ENCODE data around the gene DAB2IP. TPM values are rescaled to one million over a fixed set of nuclear protein-coding genes. Genes with fewer than 3 reads are reported as not detected.
"Not testable (repeated sequence)": the region's sequence is repeated elsewhere in the genome, so short reads cannot be mapped to it uniquely, and the experiment has no call there.

DAB2IP gene
- under 1 TPM; 0.18 to 0.33 TPM for total RNA-seq

GRCh38 chr9:121651295-121652020 lies at the start of gene DAB2IP:
TSS of gene DAB2IP (plus strand) at chr9:121651634. CDS start at chr9:121651776, 142 bp downstream.
- peak; percentile 22 for DNase-seq
- peaks cover 14% of the 10 kb centered on the region for H3K4me1 Mint-ChIP-seq
- no peaks in the 10 kb centered on the region for H3K9me3 Mint-ChIP-seq
- H3K4me3 Mint-ChIP-seq, result peak within 1 kb of the TSS; percentile 55
- H3K27ac Mint-ChIP-seq, result no peak within 1 kb of the TSS
- peaks cover 61% of the 10 kb centered on the region for H3K27me3 Mint-ChIP-seq
- H3K36me3 Mint-ChIP-seq, result no peaks in the 10 kb centered on the region

GRCh38 chr9:121603028-121603427 lies 48.4 kb upstream of the DAB2IP start:
- Mint-ChIP-seq H3K36me3 (no peaks in the 10 kb centered on the region), H3K27ac (no peak overlapping the region), H3K4me1 (peaks cover 3% of the 10 kb centered on the region), H3K27me3 (peaks cover 76% of the 10 kb centered on the region), H3K4me3 (no peak overlapping the region), H3K9me3 (no peaks in the 10 kb centered on the region)
- DNase-seq, result no peak

DNA sequence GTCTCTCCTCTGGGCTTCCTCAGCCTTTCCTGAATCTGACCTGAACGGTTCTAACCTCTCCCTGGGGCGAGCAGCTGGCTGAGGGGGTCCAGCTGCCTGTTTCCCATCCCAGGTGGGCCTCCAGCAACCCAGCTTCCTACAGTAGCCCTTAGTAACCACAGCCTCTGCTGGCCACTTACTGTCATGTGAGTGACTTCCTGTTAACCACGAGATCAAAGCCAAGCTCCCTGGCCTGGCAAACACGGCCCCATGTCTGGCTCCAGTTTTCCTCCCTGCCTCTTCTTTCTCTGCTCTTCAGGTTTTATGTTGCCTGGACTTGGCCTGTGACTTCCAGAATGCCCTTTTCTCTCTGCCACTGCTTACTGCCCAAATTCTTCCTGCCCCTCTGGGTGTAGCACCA lies 47.2 kb upstream of the DAB2IP start:
- DNase-seq, result no peak
- Mint-ChIP-seq H3K27me3 (peaks cover 77% of the 10 kb centered on the region), H3K27ac (no peak overlapping the region), H3K4me3 (no peak overlapping the region), H3K36me3 (no peaks in the 10 kb centered on the region), H3K9me3 (no peaks in the 10 kb centered on the region), H3K4me1 (peaks cover 3% of the 10 kb centered on the region)

DNA sequence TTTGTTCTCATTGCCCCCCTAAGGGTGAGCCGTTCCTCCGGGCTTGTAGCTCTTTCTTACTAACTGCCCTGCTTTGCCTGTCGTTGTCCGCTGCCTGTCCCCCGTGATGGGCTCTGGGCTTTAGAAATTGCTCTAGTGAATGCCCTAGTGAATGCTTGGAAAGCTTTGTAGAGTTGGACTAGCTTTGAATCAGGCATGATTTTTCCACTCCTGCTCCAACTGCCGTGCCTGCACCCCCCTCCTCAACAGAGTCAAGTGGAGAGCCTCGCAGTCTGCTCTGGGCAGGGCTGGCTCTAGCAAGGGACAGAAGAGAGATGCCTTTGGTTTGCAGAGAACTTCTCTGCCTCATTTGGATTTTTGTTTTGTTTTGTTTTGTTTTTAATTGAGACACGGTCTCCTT lies 46.8 kb upstream of the DAB2IP start:
- Mint-ChIP-seq H3K27me3 (peaks cover 80% of the 10 kb centered on the region), H3K4me3 (no peak overlapping the region)
- DNase-seq, result no peak

DNA sequence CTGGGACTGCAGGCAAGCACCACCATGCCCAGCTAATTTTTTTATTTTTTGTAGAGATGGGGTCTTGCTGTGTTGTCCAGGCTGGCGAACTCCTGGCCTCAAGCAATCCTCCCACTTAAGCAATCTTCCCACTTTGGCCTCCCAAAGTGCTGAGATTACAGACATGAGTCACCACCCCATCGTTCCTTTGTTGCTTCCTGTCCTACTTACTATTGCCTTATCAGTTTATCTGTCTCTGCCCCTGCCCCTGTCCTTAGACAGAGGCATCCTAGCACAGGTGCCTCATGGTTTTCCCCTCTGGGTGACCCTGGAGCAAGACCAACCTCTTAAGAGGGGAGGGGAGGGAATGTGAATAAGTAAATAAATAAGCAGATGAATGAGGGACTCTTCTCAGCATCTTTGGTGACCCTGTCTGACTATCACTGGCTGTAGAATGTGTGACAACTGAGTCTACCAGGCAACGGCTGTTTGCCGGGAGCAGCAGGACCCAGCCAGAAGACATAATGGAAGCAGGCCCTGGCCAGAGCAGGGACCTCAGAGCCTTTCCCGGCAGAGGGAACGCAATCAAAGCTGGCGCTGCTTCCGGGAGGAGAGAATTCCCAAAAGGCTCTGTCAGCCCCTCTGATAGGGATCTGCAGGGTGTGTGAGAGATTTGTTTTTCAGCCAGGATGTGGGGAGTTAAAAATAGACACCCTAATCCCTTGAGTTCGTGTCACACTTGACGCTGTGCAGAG lies 43.8 kb upstream of the DAB2IP start:
- H3K4me1 Mint-ChIP-seq, result peaks cover 3% of the 10 kb centered on the region
- H3K27ac Mint-ChIP-seq, result no peak overlapping the region
- H3K36me3 Mint-ChIP-seq, result no peaks in the 10 kb centered on the region
- peaks cover 63% of the 10 kb centered on the region for H3K27me3 Mint-ChIP-seq
- H3K4me3 Mint-ChIP-seq, result no peak overlapping the region
- H3K9me3 Mint-ChIP-seq, result no peaks in the 10 kb centered on the region
- no peak for DNase-seq

More for the DNA sequence above, 46.8 kb upstream of the DAB2IP start:
- Mint-ChIP-seq H3K4me1 (peaks cover 3% of the 10 kb centered on the region), H3K27ac (no peak overlapping the region), H3K9me3 (no peaks in the 10 kb centered on the region), H3K36me3 (no peaks in the 10 kb centered on the region)

DNA sequence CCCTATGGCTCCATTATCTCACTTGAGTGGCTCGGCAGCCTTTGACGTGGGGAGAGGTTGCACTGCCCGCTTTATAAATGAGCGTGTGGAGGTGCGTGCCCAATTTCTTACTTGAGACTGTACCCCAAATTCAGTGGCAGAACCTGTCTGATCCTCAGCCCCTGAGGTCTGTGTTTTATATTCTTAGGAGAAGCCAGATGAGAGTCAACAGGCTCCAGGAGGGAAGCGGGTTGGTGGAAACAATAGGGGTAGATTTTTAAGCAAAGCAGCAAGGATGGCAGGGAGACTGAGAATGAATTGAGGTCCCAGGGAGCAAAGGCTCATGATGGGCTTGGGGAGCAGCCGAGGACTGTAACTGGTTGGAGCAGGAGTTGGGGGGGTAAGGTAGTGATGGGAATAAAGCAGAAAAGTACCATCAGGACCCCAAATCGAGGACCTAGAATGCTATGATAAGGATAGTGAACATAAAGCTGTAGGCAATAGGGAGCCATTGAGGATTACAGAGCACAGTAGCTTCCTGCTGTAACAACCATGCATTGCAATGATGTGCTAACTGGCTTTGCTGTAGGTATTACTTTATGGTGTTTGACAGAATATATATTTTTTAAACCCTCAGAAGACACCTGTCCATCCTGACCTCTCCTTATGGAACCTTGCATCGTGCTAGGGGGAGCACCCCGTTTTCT lies 43.1 kb upstream of the DAB2IP start:
- DNase-seq, result no peak
- Mint-ChIP-seq H3K27ac (no peak overlapping the region), H3K4me1 (peaks cover 6% of the 10 kb centered on the region), H3K4me3 (no peak overlapping the region), H3K9me3 (no peaks in the 10 kb centered on the region), H3K27me3 (peaks cover 60% of the 10 kb centered on the region), H3K36me3 (no peaks in the 10 kb centered on the region)

DNA sequence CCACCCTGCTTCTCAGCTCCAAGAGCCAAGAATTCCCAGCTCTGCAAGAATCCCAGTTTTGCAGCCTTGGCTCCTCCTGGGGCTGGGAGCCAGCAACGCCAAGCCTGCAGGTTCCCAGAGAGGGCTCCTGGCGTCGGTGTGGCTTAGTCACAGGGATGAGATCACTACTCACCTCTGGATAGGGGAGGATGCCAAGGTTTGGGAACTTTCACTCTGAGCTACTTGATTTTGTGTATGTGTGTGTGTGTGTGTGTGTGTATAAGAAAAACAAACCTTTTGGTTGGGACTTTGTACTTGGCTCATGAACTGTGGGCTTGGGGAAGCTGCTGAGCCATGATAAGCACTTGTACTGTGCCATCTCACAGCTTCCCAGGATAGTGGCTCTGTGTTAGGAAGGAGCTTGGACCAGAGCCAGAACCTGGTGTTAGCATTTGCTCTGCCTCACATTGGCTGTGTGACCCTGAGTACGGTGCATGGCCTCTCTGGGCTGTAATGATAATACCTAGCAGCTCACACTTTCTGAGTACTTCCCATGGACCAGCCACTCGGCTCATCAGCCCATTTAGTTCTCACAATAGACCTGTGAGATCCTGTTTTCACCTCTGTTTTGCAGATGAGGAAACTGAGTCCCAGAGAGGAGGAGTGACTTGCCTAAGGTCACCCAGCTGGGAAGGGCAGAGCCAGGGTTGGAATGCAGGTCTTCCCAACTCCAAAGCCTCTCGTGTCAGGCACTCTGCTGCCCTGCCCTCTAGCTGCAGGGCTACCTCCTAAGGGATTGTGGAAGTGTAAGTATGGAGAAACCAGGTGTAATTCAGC lies 41.4 kb upstream of the DAB2IP start:
- H3K4me3 Mint-ChIP-seq, result no peak overlapping the region
- no peaks in the 10 kb centered on the region for H3K9me3 Mint-ChIP-seq
- H3K36me3 Mint-ChIP-seq, result no peaks in the 10 kb centered on the region
- H3K27me3 Mint-ChIP-seq, result peaks cover 65% of the 10 kb centered on the region
- peaks cover 10% of the 10 kb centered on the region for H3K4me1 Mint-ChIP-seq
- H3K27ac Mint-ChIP-seq, result no peak overlapping the region
- no peak for DNase-seq

GRCh38 chr9:121610638-121610953 lies 40.8 kb upstream of the DAB2IP start:
- peaks cover 10% of the 10 kb centered on the region for H3K4me1 Mint-ChIP-seq
- no peak overlapping the region for H3K4me3 Mint-ChIP-seq
- H3K36me3 Mint-ChIP-seq, result no peaks in the 10 kb centered on the region
- no peak overlapping the region for H3K27ac Mint-ChIP-seq
- H3K27me3 Mint-ChIP-seq, result peaks cover 65% of the 10 kb centered on the region
- no peaks in the 10 kb centered on the region for H3K9me3 Mint-ChIP-seq
- no peak for DNase-seq

DNA sequence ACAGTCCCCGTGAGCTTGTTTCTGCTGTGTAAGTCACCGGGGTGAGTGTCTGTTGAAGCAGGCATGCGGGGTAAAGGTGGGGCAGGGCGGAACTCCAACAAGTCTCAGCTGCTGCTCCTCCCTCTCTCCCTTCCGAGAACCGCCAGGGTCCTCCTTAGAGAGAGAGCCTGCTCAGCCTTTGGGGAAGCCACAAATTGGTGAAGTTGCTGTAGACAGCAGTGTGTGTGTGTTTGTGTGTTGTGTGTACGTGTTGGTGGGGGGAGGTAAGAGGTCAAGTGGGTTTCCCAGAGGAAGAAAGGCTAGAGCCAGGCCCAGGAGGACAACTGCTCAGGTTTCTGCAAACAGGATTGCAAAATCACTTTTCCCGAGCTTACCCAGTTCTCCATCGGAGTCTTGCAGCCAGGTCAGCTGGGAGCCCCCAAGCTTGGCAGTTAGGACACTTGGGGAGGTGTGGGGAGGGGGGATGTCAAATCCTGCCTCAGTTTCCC lies 38.9 kb upstream of the DAB2IP start:
- DNase-seq, result no peak
- no peaks in the 10 kb centered on the region for H3K9me3 Mint-ChIP-seq
- no peak overlapping the region for H3K27ac Mint-ChIP-seq
- peaks cover 62% of the 10 kb centered on the region for H3K27me3 Mint-ChIP-seq
- peaks cover 10% of the 10 kb centered on the region for H3K4me1 Mint-ChIP-seq
- H3K36me3 Mint-ChIP-seq, result no peaks in the 10 kb centered on the region
- H3K4me3 Mint-ChIP-seq, result no peak overlapping the region

GRCh38 chr9:121613009-121613752 lies 38.3 kb upstream of the DAB2IP start:
- Mint-ChIP-seq H3K36me3 (no peaks in the 10 kb centered on the region), H3K4me3 (no peak overlapping the region), H3K9me3 (no peaks in the 10 kb centered on the region), H3K27ac (no peak overlapping the region), H3K27me3 (peaks cover 56% of the 10 kb centered on the region), H3K4me1 (peaks cover 10% of the 10 kb centered on the region)
- DNase-seq, result no peak

GRCh38 chr9:121616123-121616755 lies 35.2 kb upstream of the DAB2IP start:
- Mint-ChIP-seq H3K27me3 (peaks cover 43% of the 10 kb centered on the region), H3K4me3 (no peak overlapping the region), H3K4me1 (peaks cover 10% of the 10 kb centered on the region), H3K27ac (no peak overlapping the region), H3K36me3 (no peaks in the 10 kb centered on the region), H3K9me3 (no peaks in the 10 kb centered on the region)
- DNase-seq, result no peak

- DNase-seq, result no peak
- Mint-ChIP-seq H3K9me3 (no peaks in the 10 kb centered on the region), H3K4me1 (peaks cover 3% of the 10 kb centered on the region), H3K27me3 (peaks cover 31% of the 10 kb centered on the region), H3K4me3 (no peak overlapping the region), H3K27ac (no peak overlapping the region), H3K36me3 (no peaks in the 10 kb centered on the region)
Measured at GRCh38 chr9:121618504-121618903, 32.9 kb upstream of the DAB2IP start.

GRCh38 chr9:121618910-121619309 lies 32.5 kb upstream of the DAB2IP start:
- not testable (repeated sequence) for DNase-seq, H3K4me3 Mint-ChIP-seq, H3K27ac Mint-ChIP-seq, H3K36me3 Mint-ChIP-seq, H3K4me1 Mint-ChIP-seq, H3K9me3 Mint-ChIP-seq
- H3K27me3 Mint-ChIP-seq, result peaks cover 27% of the 10 kb centered on the region

All from activated naive CD8-positive, alpha-beta T cell treated with anti-CD3 and anti-CD28 coated beads for 36 hours (primary cell).